22Rv1 (cell line): Measurements from ENCODE around the gene FKBP5.

Experiments
- ZFX ChIP-seq: fragments of 450-650 bp; IDR thresholded peaks from 2 replicates; pipeline ENCODE4 v1.6.1; 2017; ENCODE audit warnings: antibody characterized with exemption, borderline replicate concordance
- TF ChIP-seq, protein P1 (sequence below): fragments of 450-650 bp; IDR thresholded peaks from 2 replicates; pipeline ENCODE4 v1.5.1; 2017; ENCODE audit warnings: mild to moderate bottlenecking

DNA sequence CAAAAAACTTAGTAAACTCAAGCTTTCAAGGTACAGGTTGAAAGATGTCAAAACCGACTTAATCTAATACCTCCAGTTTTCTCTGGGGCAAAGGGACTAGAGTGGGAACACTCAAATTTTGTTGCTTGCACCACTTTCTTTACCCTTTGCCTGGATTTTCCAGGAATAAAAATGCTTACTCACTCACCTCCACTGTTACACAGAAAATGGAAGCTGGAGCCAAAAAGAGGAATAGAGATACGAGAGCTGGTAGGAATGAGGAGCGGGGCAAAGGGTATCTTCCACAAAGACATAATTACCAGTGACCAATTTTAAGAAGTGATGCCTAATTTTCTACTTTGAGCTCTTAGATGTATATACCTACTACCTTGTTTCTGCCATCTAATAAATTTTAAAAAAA lies 96.5 kb downstream of the FKBP5 start:
- TF ChIP-seq, protein P1, sequence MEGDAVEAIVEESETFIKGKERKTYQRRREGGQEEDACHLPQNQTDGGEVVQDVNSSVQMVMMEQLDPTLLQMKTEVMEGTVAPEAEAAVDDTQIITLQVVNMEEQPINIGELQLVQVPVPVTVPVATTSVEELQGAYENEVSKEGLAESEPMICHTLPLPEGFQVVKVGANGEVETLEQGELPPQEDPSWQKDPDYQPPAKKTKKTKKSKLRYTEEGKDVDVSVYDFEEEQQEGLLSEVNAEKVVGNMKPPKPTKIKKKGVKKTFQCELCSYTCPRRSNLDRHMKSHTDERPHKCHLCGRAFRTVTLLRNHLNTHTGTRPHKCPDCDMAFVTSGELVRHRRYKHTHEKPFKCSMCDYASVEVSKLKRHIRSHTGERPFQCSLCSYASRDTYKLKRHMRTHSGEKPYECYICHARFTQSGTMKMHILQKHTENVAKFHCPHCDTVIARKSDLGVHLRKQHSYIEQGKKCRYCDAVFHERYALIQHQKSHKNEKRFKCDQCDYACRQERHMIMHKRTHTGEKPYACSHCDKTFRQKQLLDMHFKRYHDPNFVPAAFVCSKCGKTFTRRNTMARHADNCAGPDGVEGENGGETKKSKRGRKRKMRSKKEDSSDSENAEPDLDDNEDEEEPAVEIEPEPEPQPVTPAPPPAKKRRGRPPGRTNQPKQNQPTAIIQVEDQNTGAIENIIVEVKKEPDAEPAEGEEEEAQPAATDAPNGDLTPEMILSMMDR = no peak
- no peak for TF ChIP-seq ZFX
